IPS DF 6.9 (cell line): ENCODE data around the gene TMEM45B.

Experiments
- DNase-seq: peaks from one replicate; pipeline ENCODE4 v3.0.0-alpha.2; 2013; ENCODE audit warnings: low read depth, low spot score
- H3K27ac ChIP-seq: one replicate; pipeline ENCODE4 v1.5.1; 2013; ENCODE audit warnings: low read length, control low read depth
- H3K27me3 ChIP-seq: 2 replicates; pipeline ENCODE4 v1.6.1; 2013; ENCODE audit warnings: mild to moderate bottlenecking, low read length; ENCODE audit not compliant: control insufficient read depth, insufficient read depth
- H3K36me3 ChIP-seq: 2 replicates; pipeline ENCODE4 v1.6.1; 2013; ENCODE audit warnings: low read length; ENCODE audit not compliant: control insufficient read depth, insufficient read depth
- H3K4me1 ChIP-seq: 2 replicates; pipeline ENCODE4 v1.6.1; 2013; ENCODE audit warnings: low read length; ENCODE audit not compliant: control insufficient read depth, insufficient read depth
- H3K4me3 ChIP-seq: 2 replicates; pipeline ENCODE4 v1.5.1; 2013; ENCODE audit warnings: mild to moderate bottlenecking, low read length
- H3K9me3 ChIP-seq: 2 replicates; pipeline ENCODE4 v1.6.1; 2013; ENCODE audit warnings: low read length, inconsistent platforms; ENCODE audit not compliant: control insufficient read depth, insufficient read depth
- WGBS: extraction: QIAGEN DNeasy Blood & Tissue Kit; methylation state at CpG from one replicate; pipeline ENCODE4 v1.1.7; 2013; ENCODE audit warnings: mixed read lengths, missing lambda C conversion rate; ENCODE audit not compliant: insufficient read length, insufficient coverage; 5-methylcytosine and 5-hydroxymethylcytosine counted together

TMEM45B gene

DNA sequence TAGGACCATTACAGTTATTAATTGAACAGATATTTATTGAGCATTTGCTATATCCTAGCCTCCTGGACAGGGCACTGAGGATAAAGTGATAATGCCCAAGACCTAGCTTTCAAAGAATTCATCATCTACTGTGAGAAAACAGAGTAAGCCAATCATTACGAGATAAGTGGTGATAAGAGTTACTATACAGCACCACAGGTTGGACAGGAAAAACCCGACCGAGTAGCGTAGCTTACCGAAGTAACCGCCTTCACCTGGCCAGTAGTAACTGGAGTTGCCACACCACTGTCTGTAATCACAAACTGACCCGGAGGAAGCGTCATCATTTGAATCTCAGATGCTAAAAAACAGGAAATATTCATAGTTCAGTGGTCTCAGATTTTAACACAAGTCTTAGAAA is 89.8 kb downstream of the TMEM45B start:
- DNase-seq, result no peak
- Histone ChIP-seq H3K27me3 (no peaks in the 10 kb centered on the region), H3K4me1 (no peaks in the 10 kb centered on the region), H3K36me3 (peaks cover 13% of the 10 kb centered on the region; the same call in 1 of the 2 replicates), H3K27ac (no peak overlapping the region), H3K9me3 (no peaks in the 10 kb centered on the region), H3K4me3 (no peak overlapping the region)
- WGBS, result no CpG with 5 or more reads among the region's 8 CpGs
